Dedifferentiated amniotic fluid mesenchymal stem cell (primary cell): ENCODE results near the gene PPCDC.

ENCODE experiments used
- DNase-seq: peaks from one replicate; pipeline ENCODE4 v3.0.0-alpha.2; 2016; ENCODE audit errors: extremely low spot score

PPCDC gene

DNA sequence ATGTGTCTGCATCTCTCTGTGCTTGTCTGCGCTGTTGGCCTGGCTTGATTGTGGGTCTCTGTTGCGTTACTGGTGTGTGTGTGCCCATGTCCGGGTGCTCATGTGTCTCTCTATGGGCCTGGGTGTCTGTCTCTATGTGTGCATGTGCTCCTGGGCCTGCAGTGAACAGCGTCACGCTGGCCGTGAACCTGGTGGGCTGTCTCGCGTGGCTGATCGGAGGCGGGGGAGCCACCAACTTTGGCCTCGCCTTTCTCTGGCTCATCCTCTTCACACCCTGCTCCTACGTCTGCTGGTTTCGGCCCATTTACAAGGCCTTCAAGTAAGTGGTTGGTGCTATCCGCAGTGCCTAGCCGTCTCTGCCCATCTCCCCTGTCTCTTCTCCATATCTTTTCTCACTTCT is 7.0 kb upstream of the PPCDC start:
- no peak for DNase-seq

DNA sequence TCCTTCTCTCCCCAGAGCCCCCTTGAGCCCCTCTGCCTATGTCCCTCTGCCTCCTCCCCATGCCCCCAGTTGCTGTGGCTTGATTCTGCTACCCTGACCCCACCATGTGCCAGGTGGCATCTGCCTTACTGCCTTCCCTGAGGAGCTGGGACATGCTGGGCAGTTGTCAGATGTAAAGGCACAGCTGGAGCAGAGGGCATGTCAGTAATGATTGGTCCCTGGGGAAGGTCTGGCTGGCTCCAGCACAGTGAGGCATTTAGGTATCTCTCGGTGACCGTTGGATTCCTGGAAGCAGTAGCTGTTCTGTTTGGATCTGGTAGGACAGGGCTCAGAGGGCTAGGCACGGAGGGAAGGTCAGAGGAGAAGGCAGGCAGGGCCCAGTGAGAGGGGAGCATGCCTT is 3.5 kb upstream of the PPCDC start:
- DNase-seq, result no peak

DNA sequence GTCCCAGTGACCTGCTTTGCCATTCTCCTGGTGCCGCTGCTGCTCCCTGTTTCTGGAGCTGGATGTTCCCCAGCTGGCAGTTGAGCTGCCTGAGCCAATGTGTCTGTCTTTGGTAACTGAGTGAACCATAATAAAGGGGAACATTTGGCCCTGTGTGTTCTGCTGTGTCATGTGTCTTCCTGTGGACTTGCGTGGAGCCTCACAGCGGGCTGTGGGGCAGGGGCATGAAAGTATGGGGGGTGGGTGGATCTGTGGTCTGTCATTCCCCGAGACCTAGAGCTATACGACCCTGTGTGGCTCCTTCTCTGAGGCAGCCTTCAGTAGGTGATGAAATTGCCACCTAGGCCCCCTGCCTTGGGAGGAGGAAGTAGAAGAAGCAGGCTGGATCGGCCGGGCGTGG is 2.0 kb upstream of the PPCDC start:
- no peak for DNase-seq

DNA sequence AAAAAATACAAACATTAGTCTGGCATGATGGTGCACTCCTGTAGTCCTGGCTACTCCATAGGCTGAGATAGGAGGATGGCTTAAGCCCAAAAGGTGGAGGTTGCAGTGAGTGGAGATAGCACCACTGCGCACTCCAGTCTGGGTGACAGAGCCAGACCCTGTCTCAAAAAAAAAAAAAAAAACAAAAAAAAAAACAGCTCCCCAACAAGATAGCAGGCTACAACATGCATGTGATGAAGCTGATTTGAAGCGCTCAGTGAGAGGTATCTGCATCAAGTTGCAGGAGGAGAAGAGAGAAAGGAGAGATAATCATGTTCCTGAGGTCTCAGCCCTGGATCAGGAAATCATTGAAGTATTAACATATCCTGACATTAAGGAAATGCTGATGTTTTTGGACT is 608 bp upstream of the PPCDC start:
- DNase-seq, result no peak

DNA sequence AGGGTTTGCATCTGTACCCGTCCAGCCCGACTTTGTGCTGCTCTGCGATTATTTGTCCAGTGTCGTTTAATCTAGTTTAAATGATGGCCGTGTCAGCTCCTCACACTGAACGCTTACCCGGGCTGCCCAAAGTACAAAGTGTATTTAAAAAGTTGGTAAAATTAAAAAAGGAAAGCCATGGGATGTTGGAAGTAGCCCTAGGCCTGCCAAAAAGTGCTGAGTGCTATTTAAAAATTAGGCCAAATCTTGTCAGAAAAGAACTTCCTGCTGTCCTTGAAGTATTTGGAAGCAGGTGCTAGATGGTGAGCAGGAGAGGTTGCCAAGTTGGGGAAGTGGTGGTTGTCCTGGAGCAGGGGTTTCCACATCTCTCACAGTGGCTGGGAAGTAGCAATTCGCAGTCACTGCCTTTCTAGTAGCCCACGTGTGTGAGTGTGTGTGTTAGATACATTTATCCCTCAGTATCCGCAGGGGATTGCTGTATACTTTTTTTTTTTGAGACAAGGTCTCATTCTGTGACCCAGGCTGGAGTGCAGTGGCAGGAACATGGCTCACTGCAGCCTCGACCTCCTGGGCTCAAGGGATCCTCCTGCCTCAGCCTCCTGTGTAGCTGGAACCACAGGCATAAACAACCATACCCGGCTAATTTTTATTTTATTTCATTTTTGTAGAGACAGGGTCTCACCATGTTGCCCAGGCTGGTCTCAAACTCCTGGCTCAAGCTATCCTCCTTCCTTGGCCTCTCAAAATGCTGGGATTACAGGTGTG is 664 bp downstream of the PPCDC start:
- no peak for DNase-seq

DNA sequence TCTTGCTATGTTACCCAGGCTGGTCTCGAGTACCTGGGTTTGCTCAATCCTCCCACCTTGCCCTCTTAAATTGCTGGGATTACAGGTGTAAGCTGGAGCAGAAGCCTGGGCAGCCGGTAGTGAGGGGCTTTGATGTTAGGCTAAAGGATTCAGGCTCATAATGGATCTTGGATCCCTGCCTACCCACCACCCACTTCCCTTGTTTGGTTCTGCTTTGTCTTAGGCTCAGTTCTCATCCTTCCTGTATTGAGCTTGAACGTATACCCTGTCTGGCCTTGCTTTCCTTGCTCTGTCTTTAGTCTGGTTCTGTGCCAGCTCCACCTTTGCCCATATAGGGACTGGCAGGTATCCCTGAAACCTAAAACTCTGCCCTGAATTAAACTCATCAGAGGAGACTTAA is 1.7 kb downstream of the PPCDC start:
- no peak for DNase-seq

DNA sequence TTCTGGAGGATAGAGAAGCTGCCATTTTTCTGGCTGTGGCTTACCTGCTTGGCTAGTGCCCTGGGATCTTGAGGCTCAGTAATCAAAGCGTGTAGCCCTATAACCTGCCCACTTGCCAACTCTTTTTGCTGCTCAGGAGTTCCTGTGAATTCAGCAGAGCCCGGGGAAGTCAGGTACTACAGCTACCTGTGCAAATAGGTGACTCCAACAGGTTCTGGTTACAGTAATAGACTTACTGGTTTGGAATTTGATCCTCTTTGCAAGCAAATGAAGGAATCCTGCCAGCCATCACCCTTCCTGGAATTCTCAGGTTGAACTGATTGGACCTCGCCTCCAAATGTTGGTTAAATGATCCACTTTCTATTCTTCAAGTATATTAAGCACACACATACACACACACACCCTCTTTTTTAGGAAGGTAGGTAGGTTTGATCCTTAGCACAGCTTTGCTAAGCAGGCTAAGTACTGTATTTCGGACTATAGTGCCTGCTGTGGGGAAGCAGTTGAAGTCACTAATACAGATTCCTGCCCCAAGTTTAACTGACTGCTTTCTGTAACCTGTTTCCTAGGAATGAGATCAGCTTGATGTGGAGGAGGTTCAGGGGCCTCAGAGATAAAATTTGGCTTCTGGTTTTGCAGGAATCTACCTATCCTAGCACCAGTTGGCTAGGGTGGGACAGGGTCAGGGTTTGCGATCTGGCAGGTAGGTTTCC is 2.3 kb downstream of the PPCDC start:
- no peak for DNase-seq

DNA sequence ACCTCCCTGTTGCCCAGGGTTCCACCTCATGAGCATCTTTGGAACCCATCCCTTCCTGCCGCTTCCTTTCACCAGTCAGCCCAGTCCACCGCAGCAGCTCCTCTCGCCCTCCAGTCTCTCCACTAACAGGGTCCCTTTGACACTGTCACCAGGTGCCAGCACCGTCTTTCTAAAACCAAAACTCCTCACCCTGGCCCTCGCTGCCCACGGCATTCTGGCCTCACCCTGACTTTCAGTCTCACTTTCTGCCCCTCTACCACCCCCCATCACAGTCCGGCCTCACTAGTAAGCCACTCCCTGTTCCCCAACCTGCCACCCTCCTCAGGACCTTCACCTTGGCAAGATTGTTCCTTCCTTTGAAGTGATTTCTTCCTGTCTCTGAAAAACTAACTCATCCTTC is 4.2 kb downstream of the PPCDC start:
- no peak for DNase-seq

DNA sequence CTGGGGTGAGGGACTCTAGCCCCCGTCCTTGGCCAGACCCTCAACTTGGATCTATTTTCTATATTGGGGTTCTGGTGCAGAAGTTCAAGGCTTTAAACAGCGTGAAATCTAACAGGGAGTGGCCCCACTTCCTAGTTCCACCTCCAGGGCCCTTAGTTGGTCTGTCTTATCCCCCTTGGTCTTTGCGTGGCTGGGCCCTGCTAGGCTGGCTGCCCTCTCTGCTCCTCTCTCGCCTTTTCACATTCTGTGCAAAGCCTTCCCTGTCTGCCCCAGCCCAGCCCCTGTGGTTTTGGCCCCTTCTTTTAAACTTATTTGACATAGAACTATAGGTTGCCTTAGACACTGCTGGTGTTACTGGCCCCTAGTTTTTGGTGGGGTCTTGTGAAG is 5.6 kb downstream of the PPCDC start:
- no peak for DNase-seq

DNA sequence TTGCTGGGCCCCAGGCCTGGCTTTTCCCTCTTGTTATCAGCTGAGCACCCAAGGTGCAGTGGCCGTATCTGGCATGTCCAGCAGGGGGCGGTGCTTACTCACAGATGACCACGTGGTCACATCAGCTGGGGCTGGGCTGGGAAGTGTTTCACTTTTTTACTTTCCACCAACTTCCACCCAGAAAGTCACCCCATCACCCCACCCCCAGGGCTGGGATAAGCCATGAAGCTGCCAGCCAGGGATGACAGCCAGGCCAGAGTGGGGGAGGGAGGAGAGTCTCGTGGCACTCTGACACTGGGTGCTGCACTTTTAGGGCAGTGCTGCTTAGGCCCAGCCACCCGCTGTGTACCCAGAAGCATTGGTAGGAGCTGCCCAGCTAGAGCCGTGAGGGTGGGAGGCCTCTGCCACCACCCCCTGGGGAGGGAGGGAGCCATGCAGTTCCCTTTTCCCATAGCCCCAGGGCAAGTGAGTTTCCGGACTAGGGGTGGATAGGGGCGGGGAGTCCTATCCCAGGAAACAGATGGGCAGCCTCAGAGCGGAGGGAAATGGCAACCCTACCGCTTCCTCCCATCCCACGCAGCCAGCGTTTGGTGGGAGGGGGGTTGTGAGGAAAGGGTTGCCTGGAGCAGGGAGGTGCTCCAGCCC is 6.1 kb downstream of the PPCDC start:
- DNase-seq, result peak; percentile 91

DNA sequence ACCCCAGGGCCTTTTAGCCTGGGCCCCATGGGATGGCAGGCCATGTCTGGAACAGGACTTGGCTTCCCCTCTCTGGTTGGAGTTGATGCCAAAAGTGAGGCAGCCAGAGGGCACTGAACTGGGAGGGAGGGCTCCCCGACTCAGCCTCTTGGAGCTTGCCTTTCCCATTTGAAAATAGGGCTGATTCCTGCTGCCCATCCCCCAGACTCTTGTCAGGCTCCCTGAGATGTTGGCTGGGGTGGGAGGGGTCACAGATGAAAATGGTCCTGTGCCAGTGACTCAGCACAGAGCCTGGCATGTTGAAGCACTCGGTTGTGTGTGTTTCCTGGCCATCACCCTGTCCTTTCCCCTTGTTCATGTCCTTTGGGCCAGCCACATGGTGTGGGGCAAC is 6.6 kb downstream of the PPCDC start:
- DNase-seq, result no peak

DNA sequence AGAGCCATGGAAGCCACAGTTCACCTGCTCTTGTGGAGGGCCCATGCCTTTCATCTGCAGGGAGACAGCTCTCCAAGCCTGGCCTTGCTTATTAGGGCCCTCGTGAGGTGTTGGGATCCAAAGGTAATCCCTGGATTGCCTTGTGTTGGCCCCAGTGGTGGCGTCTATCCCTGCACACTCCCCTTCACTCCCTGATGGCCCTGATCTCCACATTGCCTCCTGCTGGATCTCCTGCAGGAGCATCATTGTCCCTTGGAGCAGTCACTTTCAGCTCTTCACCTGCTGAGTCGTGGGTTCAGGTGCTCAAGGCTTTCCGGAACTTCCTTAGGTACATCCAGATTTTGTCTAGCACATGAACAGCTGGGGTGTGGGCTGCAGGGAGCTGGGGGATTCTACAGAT is 7.0 kb downstream of the PPCDC start:
- no peak for DNase-seq

DNA sequence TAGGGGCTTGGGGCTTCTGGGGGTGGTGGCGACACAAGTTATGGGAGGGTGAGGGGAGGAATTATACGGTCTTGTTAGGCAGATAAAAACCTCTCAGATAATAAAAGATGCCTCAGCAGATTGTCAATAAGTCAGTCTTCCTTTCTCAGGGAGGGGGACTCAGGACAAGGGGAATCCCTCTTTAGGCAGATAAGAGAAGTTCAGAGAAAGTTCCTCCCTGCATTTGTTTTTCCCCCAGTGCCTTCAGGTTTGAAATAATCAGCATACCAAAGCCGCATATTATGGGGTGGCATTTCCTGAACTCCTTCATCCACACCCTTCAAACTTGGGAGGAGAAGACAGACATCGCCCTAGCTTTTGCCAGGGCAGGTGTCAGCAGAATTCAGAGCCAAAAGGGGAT is 8.5 kb downstream of the PPCDC start:
- no peak for DNase-seq

DNA sequence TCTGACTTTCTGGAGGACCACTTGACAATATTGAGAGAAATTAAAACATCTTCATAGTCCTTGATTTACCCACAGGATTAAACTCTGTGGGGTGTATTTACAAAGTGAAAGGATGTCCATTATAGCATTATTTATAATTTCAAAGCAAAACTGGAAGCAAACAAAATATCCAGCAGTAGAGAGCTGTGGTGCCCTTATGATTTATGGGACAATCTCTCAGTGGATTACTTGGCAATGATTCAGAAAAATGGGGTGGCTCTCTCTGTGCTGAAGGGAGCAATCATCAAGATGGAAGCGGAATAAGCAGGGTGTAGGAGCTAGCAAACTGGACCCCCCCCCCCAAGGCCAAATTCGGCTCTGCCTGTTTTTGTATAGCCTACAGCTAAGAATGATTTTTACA is 9.0 kb downstream of the PPCDC start:
- no peak for DNase-seq

DNA sequence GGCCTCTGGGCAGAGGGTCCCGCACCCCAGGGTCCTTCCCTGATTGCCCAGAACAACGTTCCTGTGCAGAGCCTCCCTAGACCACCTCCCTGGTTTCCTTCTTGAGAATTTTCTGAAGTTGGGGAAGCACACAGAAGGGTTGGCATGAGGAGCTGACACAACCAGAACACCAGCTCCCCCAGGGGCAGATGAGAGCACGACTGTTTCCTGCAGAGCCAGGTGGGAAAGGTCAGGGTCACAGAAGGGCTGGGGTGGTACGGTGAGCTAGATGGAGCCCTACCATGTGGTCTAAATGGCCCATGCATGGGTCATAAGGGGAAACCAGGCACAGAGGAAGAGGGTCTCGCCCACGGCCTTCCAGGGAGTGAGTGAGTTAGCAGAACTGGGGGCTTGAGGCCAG is 10.4 kb downstream of the PPCDC start:
- no peak for DNase-seq

DNA sequence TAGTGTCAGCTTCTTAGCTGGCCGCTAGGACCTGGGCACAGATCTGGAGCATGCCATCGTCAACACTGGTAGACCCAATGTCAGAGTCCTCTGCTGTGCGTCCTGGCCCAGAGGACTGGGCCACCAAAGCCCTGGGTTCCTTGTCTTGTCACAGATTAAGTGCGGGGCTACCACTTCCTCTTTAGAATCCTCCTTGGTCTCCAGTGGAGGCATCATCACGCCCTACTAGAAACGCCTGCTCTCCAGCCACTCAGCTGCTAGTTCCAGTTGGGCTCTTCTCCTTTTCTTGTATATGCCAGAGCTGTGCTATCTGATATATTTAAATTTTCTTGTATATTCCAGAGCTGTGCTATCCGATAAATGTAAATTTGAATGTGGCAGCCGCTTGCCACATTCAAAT is 11.2 kb downstream of the PPCDC start:
- no peak for DNase-seq

DNA sequence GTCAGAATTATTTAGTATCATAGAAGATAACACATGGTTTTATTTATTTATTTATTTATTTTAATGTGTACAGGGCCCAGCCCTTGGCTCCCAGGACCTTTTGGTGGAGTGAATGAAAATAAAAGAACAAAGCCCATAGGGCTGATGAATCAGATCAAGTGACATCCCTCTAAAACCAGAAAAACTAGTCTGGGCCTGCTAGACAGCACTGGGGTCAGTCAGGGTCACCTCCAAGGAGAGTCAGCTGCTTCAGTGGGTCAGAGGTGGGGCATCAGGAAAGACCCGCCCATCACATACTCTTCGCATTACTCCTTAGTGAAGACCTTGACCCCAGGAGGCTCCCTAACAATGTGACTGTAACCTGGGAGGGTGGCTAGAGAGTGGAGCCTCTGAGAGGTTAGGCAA is 12.8 kb downstream of the PPCDC start:
- DNase-seq, result no peak

DNA sequence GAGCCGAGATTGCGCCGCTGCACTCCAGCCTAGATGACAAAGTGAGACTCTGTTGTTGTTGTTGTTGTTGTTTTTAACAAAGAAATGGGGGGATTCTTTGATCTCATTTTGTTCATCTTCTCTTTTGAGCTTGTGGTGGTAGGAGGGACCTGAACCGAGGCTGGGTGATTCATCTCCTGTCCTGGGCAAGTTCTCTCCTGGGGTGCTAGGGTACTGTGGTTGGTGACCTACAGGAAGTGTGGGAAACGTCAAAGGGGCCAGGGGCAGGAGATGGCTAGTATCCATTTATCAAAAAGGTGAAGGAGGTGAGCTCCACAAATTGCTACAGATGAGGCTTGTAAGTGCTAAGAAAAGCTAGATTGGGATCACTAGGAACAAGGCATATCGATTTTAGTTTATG is 14.3 kb downstream of the PPCDC start:
- no peak for DNase-seq

DNA sequence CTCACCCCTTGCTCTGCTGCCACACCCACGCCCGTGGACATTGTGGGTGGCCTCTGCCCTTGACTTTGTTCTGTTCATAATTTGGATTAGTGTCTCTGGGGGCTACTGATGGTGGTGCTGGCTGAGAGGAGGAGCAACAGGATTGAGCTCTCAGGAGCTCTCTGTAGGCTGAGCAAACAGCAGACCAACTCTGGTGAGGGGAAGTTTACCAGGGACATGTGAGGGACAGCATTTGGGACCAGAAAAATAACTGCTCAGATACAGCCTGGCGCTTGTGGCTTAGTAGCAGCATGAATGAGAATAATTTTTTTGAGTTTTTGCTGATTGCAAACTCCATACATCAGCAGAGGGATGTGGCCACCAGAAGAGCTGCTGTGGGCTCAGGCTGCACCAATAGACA is 14.8 kb downstream of the PPCDC start:
- no peak for DNase-seq

DNA sequence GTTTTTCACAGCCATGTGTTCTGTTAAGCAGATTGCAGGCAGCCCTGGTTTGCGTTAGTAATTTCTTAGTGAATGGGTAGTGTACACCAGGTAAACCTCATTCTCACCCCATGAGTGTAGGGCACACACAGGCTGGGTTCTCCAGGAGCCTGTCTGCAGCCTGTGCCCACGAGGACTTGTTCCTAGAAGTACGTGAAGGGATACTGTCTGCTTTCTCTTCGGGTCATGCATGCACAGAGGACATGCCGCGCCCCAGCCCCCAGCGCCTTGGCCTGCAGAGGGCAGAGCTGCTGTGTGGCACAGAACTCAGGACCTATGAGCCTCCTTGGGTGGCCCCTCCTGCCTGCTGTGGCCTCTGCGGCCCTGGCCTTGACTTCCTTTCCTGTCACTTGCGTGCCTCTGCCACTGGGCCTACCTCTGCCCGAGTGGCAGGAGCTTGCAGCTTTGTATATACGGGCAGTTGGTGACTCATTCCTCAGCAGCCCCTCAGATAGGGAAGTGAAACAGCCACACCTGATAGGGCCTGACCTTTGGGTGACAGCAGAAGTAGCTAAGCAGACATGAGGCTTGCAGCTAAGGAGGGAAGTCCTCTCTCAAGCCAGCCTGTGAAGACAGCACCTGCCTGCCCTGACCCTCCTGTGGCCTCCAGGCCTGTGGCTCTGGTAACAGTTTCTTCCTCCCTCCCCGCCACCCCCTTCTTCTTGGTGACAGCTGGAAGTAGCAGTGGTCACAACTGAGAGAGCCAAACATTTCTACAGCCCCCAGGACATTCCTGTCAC is 19.5 kb downstream of the PPCDC start:
- DNase-seq, result no peak

DNA sequence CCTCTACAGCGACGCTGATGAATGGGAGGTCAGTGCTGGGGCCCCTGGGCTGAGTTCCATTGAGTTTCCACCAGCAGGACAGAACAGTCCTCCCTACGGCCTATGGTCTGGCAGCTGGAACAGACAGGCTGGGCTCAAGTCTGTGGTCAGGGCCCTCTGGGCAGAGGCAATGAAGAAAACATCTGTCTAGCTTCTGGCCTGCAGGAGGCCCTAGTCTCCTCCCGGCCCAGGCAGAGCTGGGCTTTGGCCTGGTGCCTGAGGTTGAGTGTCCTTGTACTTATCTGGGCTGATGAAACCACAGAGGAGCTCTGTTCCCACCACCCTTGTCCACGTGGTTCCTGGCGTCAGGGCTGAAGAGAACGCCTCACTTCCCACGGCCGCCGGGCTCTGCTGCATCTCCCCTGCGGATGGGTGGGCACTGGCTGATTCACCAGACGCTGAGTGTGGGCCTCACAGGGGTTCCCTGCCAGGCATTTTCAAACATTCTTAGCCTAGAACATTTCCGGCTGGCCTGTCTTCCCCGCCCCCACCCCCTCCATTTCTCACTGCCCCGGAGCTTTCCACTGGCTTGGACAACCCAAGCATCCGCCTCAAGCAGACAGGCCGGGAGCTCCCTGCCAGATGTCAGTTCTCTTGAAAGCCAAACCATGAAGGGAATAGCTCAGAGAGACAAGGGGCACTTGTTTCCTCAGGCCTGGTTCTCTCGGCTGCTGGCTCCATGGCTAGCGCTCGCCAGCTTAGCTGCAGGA is 20.3 kb downstream of the PPCDC start:
- DNase-seq, result peak; percentile 98
